ENCODE data around the gene ARHGDIB.

Gene ARHGDIB

DNA sequence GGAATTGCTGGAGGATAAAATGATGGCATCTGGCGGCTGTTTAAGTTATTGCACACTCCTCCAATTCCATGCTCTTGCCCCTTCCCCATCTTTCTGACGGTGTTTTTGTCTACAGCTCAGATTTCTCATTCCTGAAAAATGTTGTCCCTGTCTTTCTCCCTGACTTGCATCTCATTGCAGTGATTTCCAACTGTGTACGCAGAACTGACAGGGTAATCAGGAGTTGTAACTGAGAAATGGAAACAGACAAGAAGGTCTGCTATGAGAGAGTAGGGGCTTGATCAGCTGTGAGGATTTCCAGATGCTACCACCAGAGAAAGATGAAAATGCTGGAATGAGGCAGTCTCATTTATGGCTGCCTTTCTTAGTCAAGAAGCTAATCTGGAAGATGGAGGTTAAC lies 24.4 kb downstream of the ARHGDIB start:
- no peak for TF ChIP-seq CTCF (IDR thresholded peaks at IDR 0.05; ENCODE audit: insufficient read depth, low read depth, low read length, missing control alignments)
- no peak for DNase-seq (ENCODE audit: low read depth)
- no peak overlapping the region for H3K4me3 ChIP-seq (ENCODE audit: low read depth, low read length)

- no peak overlapping the region for H3K4me3 ChIP-seq (ENCODE audit: low read depth, low read length)
- DNase-seq (ENCODE audit: low read depth): no peak
- TF ChIP-seq CTCF (IDR thresholded peaks at IDR 0.05; ENCODE audit: insufficient read depth, low read depth, low read length, missing control alignments): peak; percentile 22
Observed at GRCh38 chr12:14936224-14936861, 25.1 kb downstream of the ARHGDIB start.

DNA sequence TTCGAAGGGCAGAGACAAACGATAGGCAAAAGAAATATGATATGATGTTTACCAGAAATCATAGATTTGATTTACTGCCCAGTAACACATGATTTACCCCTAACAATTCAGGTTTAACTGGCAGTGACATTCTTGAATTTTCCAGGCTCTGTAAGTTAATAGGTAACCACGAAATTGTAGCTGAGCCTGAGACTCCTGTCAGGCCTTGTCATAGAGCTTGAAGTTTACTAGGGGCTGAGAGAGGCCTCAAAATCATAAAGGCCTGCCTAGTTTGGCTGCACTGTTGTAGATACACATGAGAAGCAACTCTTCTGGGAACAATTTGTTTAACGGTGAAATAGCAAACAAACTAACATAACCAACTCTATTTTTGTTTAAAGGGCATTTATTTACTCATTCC lies 26.4 kb downstream of the ARHGDIB start:
- TF ChIP-seq CTCF (IDR thresholded peaks at IDR 0.05; ENCODE audit: insufficient read depth, low read depth, low read length, missing control alignments): no peak
- no peak overlapping the region for H3K4me3 ChIP-seq (ENCODE audit: low read depth, low read length)
- no peak for DNase-seq (ENCODE audit: low read depth)

DNA sequence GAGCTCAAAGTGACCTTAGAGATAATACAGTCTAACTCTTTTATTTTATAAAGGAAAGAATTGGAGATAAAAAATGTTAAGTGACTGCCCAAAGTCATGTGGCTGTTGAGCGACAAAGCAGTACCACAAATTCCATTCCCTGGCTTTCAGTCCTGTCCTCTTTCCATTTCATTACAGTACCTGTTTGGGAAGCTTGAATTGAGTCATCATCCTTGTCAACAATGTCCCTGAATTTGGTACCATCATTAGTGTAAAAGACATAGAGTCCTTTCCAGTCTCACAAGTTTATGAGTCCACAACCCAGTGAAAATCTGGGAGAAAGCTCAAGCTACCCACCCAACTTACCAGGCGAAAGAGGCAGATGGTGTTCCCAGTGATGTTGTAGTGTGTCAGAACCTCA lies 26.9 kb downstream of the ARHGDIB start:
- no peak for DNase-seq (ENCODE audit: low read depth)
- H3K4me3 ChIP-seq (ENCODE audit: low read depth, low read length): no peak overlapping the region
- TF ChIP-seq CTCF (IDR thresholded peaks at IDR 0.05; ENCODE audit: insufficient read depth, low read depth, low read length, missing control alignments): no peak

- DNase-seq (ENCODE audit: low read depth): no peak
- no peak for TF ChIP-seq CTCF (IDR thresholded peaks at IDR 0.05; ENCODE audit: insufficient read depth, low read depth, low read length, missing control alignments)
- H3K4me3 ChIP-seq (ENCODE audit: low read depth, low read length): no peak overlapping the region
Observed at GRCh38 chr12:14931791-14932560, 29.4 kb downstream of the ARHGDIB start.

DNA sequence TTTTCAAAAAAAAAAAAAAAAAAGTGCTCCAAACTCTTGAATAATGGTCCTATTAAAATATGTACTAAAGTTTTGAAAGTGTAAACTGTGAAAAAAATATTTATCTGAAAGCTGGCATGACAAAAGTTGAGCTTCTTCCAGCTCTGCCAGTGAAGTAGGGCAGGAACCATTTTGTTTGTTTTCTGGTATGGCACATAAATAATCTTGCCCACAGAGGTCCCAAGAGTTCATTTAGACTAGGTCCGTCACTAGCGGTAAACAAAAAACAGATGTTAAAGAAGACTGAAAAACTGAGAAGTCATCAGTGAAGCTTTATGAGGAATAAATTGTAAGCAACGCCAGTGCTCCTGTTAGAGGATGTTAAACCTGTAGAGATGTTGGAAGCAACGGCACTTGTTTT lies 30.0 kb downstream of the ARHGDIB start:
- no peak for DNase-seq (ENCODE audit: low read depth)
- H3K4me3 ChIP-seq (ENCODE audit: low read depth, low read length): no peak overlapping the region
- TF ChIP-seq CTCF (IDR thresholded peaks at IDR 0.05; ENCODE audit: insufficient read depth, low read depth, low read length, missing control alignments): no peak
